ENCODE data around the gene DHRS2.
"Not testable (repeated sequence)": the region's sequence is repeated elsewhere in the genome, so short reads cannot be mapped to it uniquely, and the experiment has no call there.

The DHRS2 gene

GRCh38 chr14:23629204-23629603, 7.0 kb upstream of the DHRS2 start:
- no peak for TF ChIP-seq CTCF (IDR thresholded peaks at IDR 0.05; ENCODE audit: low read depth, low read length)
- H3K4me3 ChIP-seq (ENCODE audit: low read depth, low read length): no peak overlapping the region

DNA sequence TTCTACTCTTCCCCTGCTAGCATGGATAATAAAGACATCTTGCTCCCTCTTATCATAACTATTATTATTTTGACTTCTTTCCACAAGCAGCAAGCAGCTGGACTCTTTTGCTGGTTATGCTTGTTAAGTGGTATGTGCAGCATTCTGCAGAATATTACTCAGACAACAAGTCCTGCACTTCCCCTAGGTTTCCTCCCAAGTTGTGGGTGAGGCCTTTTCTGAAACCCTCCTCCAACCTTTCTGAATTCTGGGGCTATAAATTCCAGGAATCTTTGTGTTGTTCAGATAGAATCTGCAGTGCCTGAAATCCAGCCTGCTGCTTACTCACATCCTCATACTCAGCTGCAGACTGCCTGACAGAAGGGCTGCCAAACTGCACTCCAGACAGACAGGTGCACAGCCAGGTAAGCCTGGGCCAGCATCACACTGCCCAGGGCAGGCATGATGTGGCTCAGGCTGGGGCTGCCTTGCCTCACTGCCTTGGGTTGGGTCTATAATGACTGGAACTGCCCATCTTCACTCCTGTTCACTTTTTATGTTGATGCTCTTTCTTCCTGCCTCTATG, 6.2 kb upstream of the DHRS2 start:
- no peak for TF ChIP-seq CTCF (IDR thresholded peaks at IDR 0.05; ENCODE audit: low read depth, low read length)
- H3K4me3 ChIP-seq (ENCODE audit: low read depth, low read length): no peak overlapping the region

- H3K4me3 ChIP-seq (ENCODE audit: low read depth, low read length): no peak overlapping the region
- no peak for TF ChIP-seq CTCF (IDR thresholded peaks at IDR 0.05; ENCODE audit: low read depth, low read length)
Observed at GRCh38 chr14:23630687-23631086, 5.5 kb upstream of the DHRS2 start.

GRCh38 chr14:23631234-23631633, 4.9 kb upstream of the DHRS2 start:
- no peak overlapping the region for H3K4me3 ChIP-seq (ENCODE audit: low read depth, low read length)
- TF ChIP-seq CTCF (IDR thresholded peaks at IDR 0.05; ENCODE audit: low read depth, low read length): no peak

DNA sequence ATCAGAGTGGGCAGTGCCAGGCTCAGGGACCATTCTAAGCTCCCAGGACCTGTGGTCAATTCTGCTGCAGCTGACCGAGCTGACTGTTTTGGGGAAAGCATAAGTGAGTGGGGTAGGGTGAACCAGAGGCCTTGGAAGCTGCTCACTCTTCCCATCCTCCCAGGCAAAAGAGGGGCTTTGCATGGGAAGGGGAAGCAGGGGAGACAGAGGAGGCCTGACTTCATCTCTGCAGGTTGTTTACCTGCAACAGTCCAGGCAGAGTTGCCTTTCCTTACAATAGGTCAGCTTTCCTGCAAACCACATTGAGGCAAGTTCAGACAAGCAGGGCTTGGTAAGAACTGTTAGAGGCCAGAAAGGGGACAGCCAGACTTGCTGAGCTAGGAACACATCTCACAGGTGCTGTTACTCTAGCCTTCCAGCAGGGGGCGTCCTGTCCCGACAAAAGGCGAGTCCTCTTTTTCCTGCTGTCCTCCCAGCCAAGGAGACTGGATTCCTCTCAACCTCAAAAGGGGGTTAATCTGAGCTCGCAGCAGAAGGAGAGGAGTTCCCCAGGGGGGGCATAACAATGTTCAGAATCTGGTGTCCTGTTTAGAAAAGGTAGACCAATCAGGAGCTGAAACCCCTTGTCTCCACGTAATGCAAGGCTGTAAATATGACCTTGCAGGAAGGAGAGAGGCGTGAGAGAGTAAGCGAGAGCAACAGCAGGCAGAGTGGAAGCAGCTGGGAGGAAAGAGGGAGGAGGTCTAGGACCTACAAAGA, 4.3 kb upstream of the DHRS2 start:
- TF ChIP-seq CTCF (IDR thresholded peaks at IDR 0.05; ENCODE audit: low read depth, low read length): peak; percentile 95
- H3K4me3 ChIP-seq (ENCODE audit: low read depth, low read length): no peak overlapping the region

DNA sequence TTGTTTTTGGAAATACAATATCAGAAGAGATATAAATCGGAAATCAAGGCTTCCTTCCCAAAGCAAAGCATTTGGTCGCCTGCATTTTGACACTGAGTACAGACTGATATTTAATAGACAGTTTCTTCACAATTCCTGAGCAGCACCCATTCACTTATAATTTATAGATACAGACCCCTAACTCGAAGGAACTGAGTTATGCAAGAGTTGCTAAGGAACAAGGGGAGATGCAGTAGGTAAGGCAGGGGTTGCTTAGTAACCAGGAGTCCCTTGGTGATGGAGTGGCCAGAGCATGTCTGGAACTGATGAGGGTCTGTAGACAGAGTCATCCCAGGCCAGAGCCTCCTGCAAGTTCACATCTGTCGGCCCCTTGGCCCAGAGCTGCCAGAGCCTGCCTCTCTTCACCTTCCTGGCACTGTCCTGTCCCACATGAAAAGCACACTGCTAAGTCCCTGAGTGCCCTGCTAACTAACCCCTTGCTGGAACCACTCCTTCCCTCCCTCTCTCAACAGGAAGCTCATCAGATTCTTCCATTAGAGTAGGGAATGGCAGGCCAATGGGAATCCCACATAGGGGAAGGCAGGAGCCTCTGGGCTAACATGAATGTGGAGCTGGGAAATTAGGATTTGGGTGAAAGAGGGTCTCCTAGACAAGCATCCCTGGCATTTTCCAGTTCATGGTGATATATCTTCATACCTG, 3.6 kb upstream of the DHRS2 start:
- H3K4me3 ChIP-seq (ENCODE audit: low read depth, low read length): no peak overlapping the region
- TF ChIP-seq CTCF (IDR thresholded peaks at IDR 0.05; ENCODE audit: low read depth, low read length): no peak

DNA sequence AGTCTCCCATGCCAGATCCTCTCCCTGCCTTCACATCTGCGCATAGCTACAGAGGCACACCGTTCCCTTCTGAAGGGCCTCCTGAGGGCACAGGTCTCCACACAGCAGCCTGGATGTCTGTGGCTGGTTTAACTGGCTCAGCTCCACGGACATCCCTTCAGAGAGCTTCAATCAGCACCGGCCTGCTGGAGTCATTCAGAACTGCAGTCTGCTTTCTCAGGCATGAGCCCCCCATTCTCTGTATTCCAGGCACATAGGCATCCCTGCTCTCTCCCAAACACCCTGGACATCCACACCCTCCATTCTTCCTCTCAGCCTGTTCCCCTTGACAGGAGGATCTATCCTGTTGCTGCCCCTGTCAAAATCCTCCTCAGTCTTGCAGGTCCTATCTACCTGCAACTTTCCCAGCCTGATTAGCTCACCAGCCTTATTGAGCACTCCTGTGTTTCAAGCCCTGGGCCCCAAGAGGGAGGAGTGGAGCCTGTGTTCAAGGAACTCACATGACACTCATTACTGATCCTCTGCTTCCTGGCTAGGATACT, 2.9 kb upstream of the DHRS2 start:
- TF ChIP-seq CTCF (IDR thresholded peaks at IDR 0.05; ENCODE audit: low read depth, low read length): no peak
- H3K4me3 ChIP-seq (ENCODE audit: low read depth, low read length): no peak overlapping the region

DNA sequence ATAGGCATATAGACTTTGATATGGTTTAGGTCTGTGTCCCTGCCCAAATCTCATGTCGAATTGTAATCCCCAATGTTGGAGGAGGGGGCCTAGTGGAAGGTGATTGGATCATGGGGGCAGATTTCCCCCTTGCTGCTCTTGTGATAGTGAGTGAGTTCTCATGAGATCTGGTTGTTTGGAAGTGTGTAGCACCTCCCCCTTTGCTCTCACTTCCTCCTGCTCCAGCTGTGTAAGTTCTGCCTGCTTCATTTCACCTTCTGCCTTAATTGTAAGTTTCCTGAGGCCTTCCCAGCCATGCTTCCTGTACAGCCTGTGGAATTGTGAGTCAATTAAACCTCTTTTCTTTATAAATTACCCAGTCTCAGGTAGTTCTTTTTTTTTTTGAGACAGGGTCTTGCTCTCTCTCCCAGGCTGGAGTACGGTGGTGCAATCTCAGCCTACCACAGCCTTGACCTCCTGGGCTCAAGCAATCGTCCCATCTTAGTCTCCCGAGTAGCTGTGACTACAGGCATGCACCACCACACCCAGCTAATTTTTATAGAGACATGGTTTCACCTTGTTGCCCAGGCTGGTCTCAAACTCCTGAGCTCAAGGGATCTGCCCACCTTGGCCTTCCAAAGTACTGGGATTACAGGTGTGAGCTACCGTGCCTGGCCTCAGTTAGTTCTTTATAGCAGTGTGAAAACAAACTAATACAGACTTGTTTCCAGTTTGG, 1.3 kb upstream of the DHRS2 start:
- not testable (repeated sequence) for H3K4me3 ChIP-seq (ENCODE audit: low read depth, low read length)

DNA sequence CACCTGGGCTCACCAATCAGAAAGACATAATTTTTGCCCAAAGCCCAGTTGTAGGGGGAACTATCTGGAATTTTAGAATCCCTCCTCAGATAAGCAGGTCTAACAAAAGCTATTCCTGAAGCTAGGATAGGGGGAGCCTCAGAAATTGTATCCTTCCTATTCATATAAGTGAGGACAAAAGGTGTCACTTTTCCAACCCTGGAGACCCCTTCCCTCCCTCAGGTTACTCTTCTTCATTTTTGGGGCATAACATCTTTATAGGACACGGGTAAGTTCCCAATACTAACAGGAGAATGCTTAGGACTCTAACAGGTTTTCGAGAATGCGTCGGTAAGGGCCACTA, 1.1 kb downstream of the DHRS2 start:
- H3K4me3 ChIP-seq (ENCODE audit: low read depth, low read length): not testable (repeated sequence)

Measured in WI38 (cell line).